ENCODE measurements around the gene PPP1R9B.

The PPP1R9B gene

GRCh38 chr17:50187751-50188530, 37.5 kb upstream of the PPP1R9B start:
- DNase-seq: no peak

- DNase-seq: no peak
These were observed 36.9 kb upstream of the PPP1R9B start for GRCh38 chr17:50187394-50187725.

GRCh38 chr17:50186661-50187393, 36.4 kb upstream of the PPP1R9B start:
- no peak for DNase-seq

GRCh38 chr17:50185631-50186471, 35.4 kb upstream of the PPP1R9B start:
- no peak for DNase-seq

GRCh38 chr17:50184611-50185398, 34.3 kb upstream of the PPP1R9B start:
- DNase-seq: no peak

- DNase-seq: no peak
These were observed 33.6 kb upstream of the PPP1R9B start for GRCh38 chr17:50184064-50184463.

GRCh38 chr17:50183421-50183994, 33.0 kb upstream of the PPP1R9B start:
- DNase-seq: no peak

GRCh38 chr17:50182783-50183420, 32.4 kb upstream of the PPP1R9B start:
- DNase-seq: no peak

GRCh38 chr17:50181591-50182560, 31.4 kb upstream of the PPP1R9B start:
- no peak for DNase-seq

GRCh38 chr17:50181144-50181543, 30.7 kb upstream of the PPP1R9B start:
- no peak for DNase-seq

- DNase-seq: no peak
These were observed 30.1 kb upstream of the PPP1R9B start for GRCh38 chr17:50180620-50181019.

GRCh38 chr17:50180111-50180510, 29.6 kb upstream of the PPP1R9B start:
- no peak for DNase-seq

- peak; percentile 46 for DNase-seq
These were observed 27.7 kb upstream of the PPP1R9B start for GRCh38 chr17:50177983-50178834.

GRCh38 chr17:50177476-50177875, 27.0 kb upstream of the PPP1R9B start:
- no peak for DNase-seq

GRCh38 chr17:50176559-50177357, 26.3 kb upstream of the PPP1R9B start:
- no peak for DNase-seq

GRCh38 chr17:50175035-50175807, 24.7 kb upstream of the PPP1R9B start:
- no peak for DNase-seq

GRCh38 chr17:50174444-50174843, 24.0 kb upstream of the PPP1R9B start:
- no peak for DNase-seq
